Activated CD4-positive, alpha-beta T cell treated with anti-CD3 and anti-CD28 coated beads, Interleukin-2, amount 10 ng/mL, durations not matched to agents 7 days and 5 days (primary cell): ENCODE data around the gene KRTAP1-1. TPM values are rescaled to one million over a fixed set of nuclear protein-coding genes. Genes with fewer than 3 reads are reported as not detected.
"Not testable (repeated sequence)": the region's sequence is repeated elsewhere in the genome, so short reads cannot be mapped to it uniquely, and the experiment has no call there.

Experiments
- CTCF ChIA-PET: fragments of 350-600 bp; sonication (Branson Sonifier 250); formaldehyde crosslinking; loops from one replicate; lab custom pipeline; 2021; ENCODE audit warnings: antibody characterized with exemption; lab: Charles Lee
- POLR2A ChIA-PET: fragments of 350-600 bp; sonication (Branson Sonifier 250); formaldehyde crosslinking; loops from one replicate; lab custom pipeline; 2021; ENCODE audit warnings: antibody characterized with exemption; lab: Charles Lee
- DNase-seq: peaks from one replicate; pipeline ENCODE4 v3.0.0-alpha.2; 2020
- H3K27ac Mint-ChIP-seq: one replicate; pipeline ENCODE4 v1.8.0; 2021; ENCODE audit warnings: mild to moderate bottlenecking, moderate library complexity, mixed read lengths
- H3K27me3 Mint-ChIP-seq: one replicate; pipeline ENCODE4 v1.8.0; 2021; ENCODE audit warnings: mixed read lengths
- H3K36me3 Mint-ChIP-seq: one replicate; pipeline ENCODE4 v1.8.0; 2021; ENCODE audit warnings: low read depth, mixed read lengths
- H3K4me1 Mint-ChIP-seq: one replicate; pipeline ENCODE4 v1.8.0; 2021; ENCODE audit warnings: mixed read lengths
- H3K4me3 Mint-ChIP-seq: one replicate; pipeline ENCODE4 v1.8.0; 2021; ENCODE audit warnings: mild to moderate bottlenecking, moderate library complexity, mixed read lengths
- H3K9me3 Mint-ChIP-seq: one replicate; pipeline ENCODE4 v1.8.0; 2021; ENCODE audit warnings: mixed read lengths
- total RNA-seq, 2 experiments: library from RNA; stranded (reverse); gene quantifications; one replicate each; pipeline ENCODE4 v1.2.3, GENCODE V29; 2021

Gene KRTAP1-1
- total RNA-seq, 2 experiments from 2014 or later, result not detected

- Mint-ChIP-seq H3K36me3 (no peaks in the 10 kb centered on the region), H3K4me1 (peaks cover 1% of the 10 kb centered on the region), H3K9me3 (peaks cover 3% of the 10 kb centered on the region), H3K27me3 (peaks cover 17% of the 10 kb centered on the region), H3K27ac (no peak overlapping the region), H3K4me3 (no peak overlapping the region)
- DNase-seq, result no peak
- POLR2A ChIA-PET, result no interaction called here
- CTCF ChIA-PET, result no interaction called here
Measured at GRCh38 chr17:41048441-41048840, 7.2 kb upstream of the KRTAP1-1 start.

- H3K4me1 Mint-ChIP-seq, H3K9me3 Mint-ChIP-seq, H3K4me3 Mint-ChIP-seq, CTCF ChIA-PET, H3K27ac Mint-ChIP-seq, POLR2A ChIA-PET, H3K36me3 Mint-ChIP-seq, DNase-seq: not testable (repeated sequence)
- peaks cover 16% of the 10 kb centered on the region for H3K27me3 Mint-ChIP-seq
Measured at GRCh38 chr17:41046735-41047465, 5.7 kb upstream of the KRTAP1-1 start, which contains the start of gene KRTAP2-1. TSS of gene KRTAP2-1 (minus strand) at chr17:41047316. CDS start at chr17:41047267, 49 bp downstream.

GRCh38 chr17:41042953-41043352, 1.7 kb upstream of the KRTAP1-1 start:
- Mint-ChIP-seq H3K36me3 (no peaks in the 10 kb centered on the region), H3K4me3 (no peak overlapping the region), H3K4me1 (peaks cover 1% of the 10 kb centered on the region), H3K9me3 (peaks cover 4% of the 10 kb centered on the region), H3K27ac (no peak overlapping the region), H3K27me3 (peaks cover 14% of the 10 kb centered on the region)
- DNase-seq, result no peak
- ChIA-PET CTCF (no interaction called here), POLR2A (no interaction called here)

GRCh38 chr17:41037853-41038350, 3.3 kb downstream of the KRTAP1-1 start:
- ChIA-PET POLR2A (no interaction called here), CTCF (no interaction called here)
- H3K4me3 Mint-ChIP-seq, result no peak overlapping the region
- peaks cover 11% of the 10 kb centered on the region for H3K27me3 Mint-ChIP-seq
- DNase-seq, result no peak
- no peak overlapping the region for H3K27ac Mint-ChIP-seq
- H3K36me3 Mint-ChIP-seq, result no peaks in the 10 kb centered on the region
- no peaks in the 10 kb centered on the region for H3K4me1 Mint-ChIP-seq
- H3K9me3 Mint-ChIP-seq, result no peaks in the 10 kb centered on the region

- H3K36me3 Mint-ChIP-seq, POLR2A ChIA-PET, DNase-seq, H3K4me3 Mint-ChIP-seq, CTCF ChIA-PET, H3K9me3 Mint-ChIP-seq, H3K4me1 Mint-ChIP-seq, H3K27ac Mint-ChIP-seq: not testable (repeated sequence)
- H3K27me3 Mint-ChIP-seq, result peaks cover 14% of the 10 kb centered on the region
Measured at GRCh38 chr17:41034346-41034935, 6.8 kb downstream of the KRTAP1-1 start, which contains the start of gene KRTAP1-3. TSS of gene KRTAP1-3 (minus strand) at chr17:41034874. CDS start at chr17:41034821, 53 bp downstream.

- ChIA-PET POLR2A (no interaction called here), CTCF (interaction anchor here (1.0 to 1.3 kb wide), 2 partner anchors 10 to 13 kb away, joined by 3 read pairs; no protein-coding TSS in a partner anchor)
- Mint-ChIP-seq H3K4me1 (no peaks in the 10 kb centered on the region), H3K36me3 (no peaks in the 10 kb centered on the region), H3K4me3 (no peak within 1 kb of the TSS), H3K27me3 (peaks cover 19% of the 10 kb centered on the region), H3K27ac (no peak within 1 kb of the TSS), H3K9me3 (no peaks in the 10 kb centered on the region)
- no peak for DNase-seq
Measured at GRCh38 chr17:41029633-41030245, 11.5 kb downstream of the KRTAP1-1 start, which contains the start of gene KRTAP1-4. TSS of gene KRTAP1-4 (minus strand) at chr17:41030195. CDS start at chr17:41030078, 117 bp downstream.

GRCh38 chr17:41026715-41027471, 14.4 kb downstream of the KRTAP1-1 start, which contains the start of gene KRTAP1-5:
TSS of gene KRTAP1-5 (minus strand) at chr17:41027208. CDS start at chr17:41027155, 53 bp downstream.
- ChIA-PET POLR2A (no interaction called here), CTCF (no interaction called here)
- H3K9me3 Mint-ChIP-seq, result no peaks in the 10 kb centered on the region
- no peak within 1 kb of the TSS for H3K4me3 Mint-ChIP-seq
- no peaks in the 10 kb centered on the region for H3K4me1 Mint-ChIP-seq
- DNase-seq, result no peak
- peaks cover 20% of the 10 kb centered on the region for H3K27me3 Mint-ChIP-seq
- H3K36me3 Mint-ChIP-seq, result no peaks in the 10 kb centered on the region
- no peak within 1 kb of the TSS for H3K27ac Mint-ChIP-seq

GRCh38 chr17:41024697-41025096, 16.6 kb downstream of the KRTAP1-1 start:
- ChIA-PET POLR2A (no interaction called here), CTCF (no interaction called here)
- Mint-ChIP-seq H3K27me3 (peaks cover 18% of the 10 kb centered on the region), H3K27ac (no peak overlapping the region), H3K36me3 (no peaks in the 10 kb centered on the region), H3K4me1 (no peaks in the 10 kb centered on the region), H3K9me3 (no peaks in the 10 kb centered on the region), H3K4me3 (no peak overlapping the region)
- no peak for DNase-seq

- Mint-ChIP-seq H3K27ac (no peak overlapping the region), H3K9me3 (no peaks in the 10 kb centered on the region), H3K4me3 (no peak overlapping the region), H3K36me3 (no peaks in the 10 kb centered on the region), H3K4me1 (no peaks in the 10 kb centered on the region), H3K27me3 (peaks cover 11% of the 10 kb centered on the region)
- ChIA-PET POLR2A (no interaction called here), CTCF (interaction anchor here (0.7 to 1.3 kb wide), 2 partner anchors 9 to 529 kb away, joined by 3 read pairs; no protein-coding TSS in a partner anchor)
- DNase-seq, result no peak
Measured at GRCh38 chr17:41020336-41020735, 20.9 kb downstream of the KRTAP1-1 start.

- CTCF ChIA-PET, result interaction anchor here (0.6 to 1.3 kb wide), 3 partner anchors 10 to 530 kb away, joined by 3 read pairs; no protein-coding TSS in a partner anchor
- DNase-seq, result no peak
- H3K9me3 Mint-ChIP-seq, result no peaks in the 10 kb centered on the region
- H3K4me3 Mint-ChIP-seq, result no peak overlapping the region
- POLR2A ChIA-PET, result no interaction called here
- no peaks in the 10 kb centered on the region for H3K36me3 Mint-ChIP-seq
- no peaks in the 10 kb centered on the region for H3K4me1 Mint-ChIP-seq
- peaks cover 15% of the 10 kb centered on the region for H3K27me3 Mint-ChIP-seq
- H3K27ac Mint-ChIP-seq, result no peak overlapping the region
Measured at GRCh38 chr17:41019415-41019814, 21.8 kb downstream of the KRTAP1-1 start.

- Mint-ChIP-seq H3K9me3 (no peaks in the 10 kb centered on the region), H3K4me1 (no peaks in the 10 kb centered on the region), H3K36me3 (no peaks in the 10 kb centered on the region), H3K27me3 (peaks cover 12% of the 10 kb centered on the region), H3K27ac (no peak overlapping the region), H3K4me3 (no peak overlapping the region)
- ChIA-PET CTCF (interaction anchor here (1.2 kb wide), 1 partner anchor 9 kb away, joined by 5 read pairs; no protein-coding TSS in a partner anchor), POLR2A (no interaction called here)
- no peak for DNase-seq
Measured at GRCh38 chr17:41018541-41018940, 22.7 kb downstream of the KRTAP1-1 start.

- ChIA-PET CTCF (interaction anchor here (1.2 kb wide), 1 partner anchor 13 kb away, joined by 3 read pairs; the partner anchor contains the start of gene KRTAP1-4), POLR2A (no interaction called here)
- DNase-seq, result no peak
- no peak overlapping the region for H3K4me3 Mint-ChIP-seq
- H3K9me3 Mint-ChIP-seq, result no peaks in the 10 kb centered on the region
- no peaks in the 10 kb centered on the region for H3K36me3 Mint-ChIP-seq
- no peaks in the 10 kb centered on the region for H3K4me1 Mint-ChIP-seq
- peaks cover 14% of the 10 kb centered on the region for H3K27me3 Mint-ChIP-seq
- no peak overlapping the region for H3K27ac Mint-ChIP-seq
Measured at GRCh38 chr17:41016578-41017215, 24.6 kb downstream of the KRTAP1-1 start.
